Activated CD8-positive, alpha-beta memory T cell treated with anti-CD3 and anti-CD28 coated beads, Interleukin-2, amount 50 U/mL, for 1 hour (primary cell): ENCODE data around the gene MAB21L4.

ENCODE experiments used
- DNase-seq: peaks from one replicate; pipeline ENCODE4 v3.0.0-alpha.2; 2020; ENCODE audit errors: extremely low read depth

MAB21L4 gene

DNA sequence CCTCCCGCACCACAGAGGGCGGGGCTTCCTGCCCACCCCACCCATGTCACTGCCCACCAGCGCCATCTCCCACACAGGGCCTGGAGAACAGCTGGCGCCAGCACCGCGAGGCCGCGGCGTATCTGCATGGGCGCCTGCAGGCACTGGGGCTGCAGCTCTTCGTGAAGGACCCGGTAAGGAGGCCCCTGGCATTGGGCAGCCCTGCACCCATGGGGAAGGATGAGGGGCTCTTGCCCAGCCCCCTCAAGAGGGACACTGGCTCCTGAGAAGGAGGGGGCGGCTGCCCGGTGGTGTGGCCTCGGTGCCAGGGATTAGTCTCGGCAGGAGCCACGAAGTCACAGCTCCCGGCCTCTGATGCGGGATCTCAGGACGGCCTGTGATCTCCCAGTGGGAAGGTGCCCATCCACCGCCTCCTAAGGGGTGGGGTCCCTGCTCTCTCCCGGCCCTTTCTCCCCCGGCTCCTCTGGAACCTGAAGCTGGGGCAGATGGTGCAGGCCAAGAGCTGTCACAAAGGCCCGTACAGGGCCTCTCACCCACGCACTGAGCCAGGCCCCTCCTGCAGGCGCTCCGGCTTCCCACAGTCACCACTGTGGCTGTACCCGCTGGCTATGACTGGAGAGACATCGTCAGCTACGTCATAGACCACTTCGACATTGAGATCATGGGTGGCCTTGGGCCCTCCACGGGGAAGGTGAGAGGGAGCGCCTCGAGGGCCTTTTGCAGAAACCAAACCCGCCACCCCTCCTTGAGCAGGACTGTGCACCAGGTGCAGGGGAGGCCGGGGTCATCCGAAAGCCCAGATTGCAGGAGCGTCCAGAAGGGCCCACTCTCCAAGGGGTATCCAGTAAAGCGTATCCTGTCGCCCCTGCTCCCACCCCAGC lies 18.3 kb downstream of the MAB21L4 start:
- no peak for DNase-seq

DNA sequence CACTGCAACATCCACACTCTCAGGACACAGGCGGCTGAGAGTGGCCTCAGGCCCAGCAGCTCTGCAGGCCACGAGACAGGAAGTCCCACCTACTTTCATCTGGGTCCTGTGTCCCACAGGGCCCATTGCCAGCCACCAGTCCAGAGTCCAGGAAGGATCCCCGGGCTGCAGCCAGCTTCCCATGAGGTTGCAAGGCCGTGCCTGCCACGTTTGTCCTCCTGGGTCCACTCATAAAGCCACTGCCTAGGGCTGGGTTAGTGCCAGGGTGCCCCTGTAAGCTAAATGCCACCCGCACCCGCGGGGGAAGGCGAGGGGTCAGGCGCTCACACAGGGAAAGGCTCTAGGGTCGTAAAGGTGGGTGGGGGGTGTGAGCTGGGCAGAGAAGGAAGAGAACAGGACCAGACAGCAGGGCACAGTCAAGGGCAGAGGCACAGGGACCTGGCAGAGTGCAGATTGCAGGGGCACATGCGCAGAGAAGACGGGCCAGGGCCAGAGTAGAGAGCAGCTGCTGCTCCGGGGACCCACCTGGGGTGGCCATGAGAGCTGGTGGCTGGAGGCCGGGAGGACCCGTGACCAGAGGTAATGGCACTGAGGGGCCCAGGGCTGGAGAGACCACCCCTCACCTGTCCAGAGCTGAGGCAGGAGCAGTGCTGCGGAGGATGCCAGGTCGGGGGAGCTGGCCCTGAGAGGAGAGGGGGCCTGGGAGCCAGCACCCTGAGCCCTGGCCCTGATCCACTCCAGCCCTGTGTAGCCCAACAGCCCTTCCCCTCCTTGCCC lies 19.3 kb downstream of the MAB21L4 start:
- no peak for DNase-seq

- DNase-seq, result no peak
These were observed 19.9 kb downstream of the MAB21L4 start for GRCh38 chr2:240876035-240876474.

GRCh38 chr2:240875228-240876034 lies 20.5 kb downstream of the MAB21L4 start:
- no peak for DNase-seq

- no peak for DNase-seq
These were observed 21.2 kb downstream of the MAB21L4 start for GRCh38 chr2:240874715-240875227.

DNA sequence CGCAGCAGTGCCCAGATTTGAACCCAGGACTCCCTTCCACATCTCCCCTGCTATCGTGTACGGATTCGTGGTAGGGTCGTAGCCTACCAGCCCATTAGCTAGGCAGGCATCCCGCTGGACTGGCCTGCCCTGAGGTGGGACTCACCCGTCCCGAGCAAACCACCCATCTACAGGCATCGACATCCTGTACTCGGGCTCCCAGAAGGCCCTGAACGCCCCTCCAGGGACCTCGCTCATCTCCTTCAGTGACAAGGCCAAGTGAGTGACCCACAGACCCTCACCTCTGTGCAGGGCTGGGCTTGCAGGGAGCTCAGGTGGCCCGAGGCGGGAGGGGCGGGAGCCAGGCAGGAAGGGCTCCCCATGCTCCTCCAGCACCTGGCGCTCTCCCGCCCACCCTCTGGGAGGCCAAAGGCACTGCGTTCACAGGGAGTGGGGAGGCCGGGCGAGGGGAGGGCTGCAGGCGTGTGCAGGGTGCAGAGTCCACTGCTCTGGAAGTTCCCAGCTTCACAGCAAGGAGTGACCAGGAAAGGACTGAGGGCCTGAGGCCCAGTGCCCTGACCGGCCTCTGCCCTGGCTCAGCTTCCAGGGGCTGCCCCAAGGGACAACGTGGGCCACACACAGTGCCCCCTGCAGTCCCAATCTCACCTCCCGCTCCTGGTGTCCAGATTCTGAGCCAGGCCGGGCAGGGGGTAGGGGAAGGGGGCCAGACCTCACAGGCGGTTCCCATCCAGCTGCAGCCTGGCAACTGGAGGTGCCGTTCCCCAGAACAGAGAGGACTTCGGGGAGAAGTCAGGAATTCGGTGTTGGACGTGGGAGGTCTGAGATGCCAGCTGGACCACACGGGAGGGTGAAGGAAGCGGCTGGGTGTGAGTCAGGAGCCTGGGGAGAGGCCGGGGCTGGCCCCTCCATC lies 21.9 kb downstream of the MAB21L4 start:
- no peak for DNase-seq

GRCh38 chr2:240873098-240873788 lies 22.7 kb downstream of the MAB21L4 start:
- no peak for DNase-seq

DNA sequence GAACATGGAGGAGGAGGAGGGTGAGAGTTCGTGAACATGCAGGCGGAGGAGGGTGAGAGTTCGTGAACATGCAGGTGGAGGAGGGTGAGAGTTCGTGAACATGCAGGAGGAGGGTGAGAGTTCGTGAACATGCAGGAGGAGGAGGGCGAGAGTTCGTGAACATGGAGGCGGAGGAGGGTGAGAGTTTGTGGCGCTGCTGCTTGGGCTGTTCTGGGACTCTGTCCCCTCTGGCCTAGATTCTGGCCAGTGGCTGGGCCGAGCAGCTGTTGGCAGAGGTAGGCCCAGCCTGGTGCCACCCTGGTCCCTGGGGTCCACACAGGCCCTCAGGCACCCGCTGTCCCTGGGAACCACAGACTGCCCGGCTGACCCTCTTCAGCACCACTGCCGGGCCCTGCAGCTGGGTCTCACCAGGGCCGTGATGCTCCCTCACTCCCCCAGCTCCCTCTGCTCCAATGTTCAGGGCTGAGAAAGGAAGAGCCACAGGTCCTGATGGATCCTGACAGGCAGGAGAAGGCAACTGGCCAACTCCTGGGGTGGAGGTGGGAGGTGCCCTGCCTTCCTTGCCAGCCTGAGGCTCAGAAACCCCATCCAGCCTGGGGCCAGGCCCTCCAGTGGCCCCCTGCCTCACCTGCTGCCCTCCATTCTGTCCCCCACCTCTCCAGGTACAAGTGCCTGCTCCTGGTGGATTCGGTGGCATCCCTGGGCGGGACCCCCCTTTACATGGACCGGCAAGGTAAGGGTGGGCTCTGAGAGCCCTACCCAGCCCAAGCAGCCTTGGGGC lies 23.4 kb downstream of the MAB21L4 start:
- DNase-seq, result no peak

- DNase-seq, result no peak
These were observed 24.6 kb downstream of the MAB21L4 start for GRCh38 chr2:240871071-240871958.

GRCh38 chr2:240869956-240870875 lies 25.7 kb downstream of the MAB21L4 start:
- DNase-seq, result no peak

- no peak for DNase-seq
These were observed 26.6 kb downstream of the MAB21L4 start for GRCh38 chr2:240869109-240869955.

GRCh38 chr2:240868286-240869108 lies 27.5 kb downstream of the MAB21L4 start, which contains the start of gene AGXT:
TSS of gene AGXT (plus strand) at chr2:240868824. CDS start at chr2:240868866, 42 bp downstream.
- DNase-seq, result no peak

DNA sequence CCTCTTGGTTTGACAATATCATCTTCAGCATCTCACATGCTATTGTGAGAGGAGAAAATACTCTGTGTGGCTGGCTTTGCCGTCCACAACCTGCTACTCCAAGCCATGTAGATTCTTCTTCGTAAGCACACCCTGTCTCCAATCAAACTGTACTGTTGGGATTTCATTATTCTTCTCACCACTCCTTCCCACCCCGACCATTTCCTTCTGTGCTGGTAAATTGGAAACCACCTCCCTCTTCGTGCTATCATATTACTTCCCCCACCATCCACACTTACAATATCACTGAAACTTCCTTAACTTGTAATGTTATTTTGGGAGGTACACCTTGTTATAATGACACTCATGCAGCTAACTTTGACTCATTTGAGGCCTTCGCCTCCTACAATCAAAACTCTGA lies 30.6 kb downstream of the MAB21L4 start:
- DNase-seq, result no peak

GRCh38 chr2:240864475-240864874 lies 31.5 kb downstream of the MAB21L4 start:
- DNase-seq, result no peak

DNA sequence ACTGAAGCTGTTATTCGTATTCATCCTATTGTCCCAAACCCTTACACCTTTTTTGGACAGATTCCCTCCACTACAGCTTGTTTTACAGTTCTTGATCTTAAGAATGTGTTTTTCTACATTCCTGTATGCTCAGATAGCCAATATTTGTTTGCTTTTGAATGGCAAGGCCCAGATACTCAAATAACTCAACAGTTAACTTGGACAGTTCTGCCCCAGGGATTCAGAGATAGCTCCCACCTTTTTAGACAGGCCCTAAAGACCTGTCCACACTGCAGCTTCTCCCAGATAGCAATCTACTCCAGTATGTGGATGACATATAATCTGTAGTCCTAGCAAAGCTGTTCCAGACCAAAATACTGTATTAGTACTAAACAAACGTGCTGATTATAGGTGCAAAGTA lies 34.4 kb downstream of the MAB21L4 start:
- DNase-seq, result no peak
